Type B pancreatic cell (in vitro differentiated cells): ENCODE results near the gene TUBGCP3. TPM values are rescaled to one million over a fixed set of nuclear protein-coding genes. Genes with fewer than 3 reads are reported as not detected.

Source experiments
- DNase-seq: peaks from one replicate; pipeline ENCODE4 v3.0.0; 2021; ENCODE audit warnings: mixed read lengths; ENCODE audit not compliant: unreplicated experiment; ENCODE audit errors: extremely low spot score
- H3K27ac Mint-ChIP-seq: 2 replicates; pipeline ENCODE4 v1.8.0; 2021; ENCODE audit warnings: mild to moderate bottlenecking, mixed read lengths
- H3K27me3 Mint-ChIP-seq: 2 replicates; pipeline ENCODE4 v1.8.0; 2021; ENCODE audit warnings: mixed read lengths
- H3K36me3 Mint-ChIP-seq: 2 replicates; pipeline ENCODE4 v1.8.0; 2021; ENCODE audit warnings: mixed read lengths
- H3K4me1 Mint-ChIP-seq: one replicate; pipeline ENCODE4 v1.8.0; 2021; ENCODE audit warnings: mixed read lengths; ENCODE audit not compliant: unreplicated experiment
- H3K4me3 Mint-ChIP-seq: 2 replicates; pipeline ENCODE4 v1.8.0; 2021; ENCODE audit warnings: mild to moderate bottlenecking, mixed read lengths
- H3K9me3 Mint-ChIP-seq: 2 replicates; pipeline ENCODE4 v1.8.0; 2021; ENCODE audit warnings: mixed read lengths
- total RNA-seq: library from RNA; stranded (reverse); gene quantifications from 2 replicates; pipeline ENCODE4 v1.2.1, GENCODE V29; 2021; ENCODE audit warnings: low replicate concordance
- TF ChIP-seq, protein P1 (sequence below): fragments of 200-600 bp; sonication (generic); conservative IDR thresholded peaks from 2 replicates; pipeline ENCODE4 v1.5.0; 2021; ENCODE audit warnings: antibody characterized with exemption, mild to moderate bottlenecking

TUBGCP3 gene
- total RNA-seq, 1 donor from 2014 or later: 34.0 TPM

DNA sequence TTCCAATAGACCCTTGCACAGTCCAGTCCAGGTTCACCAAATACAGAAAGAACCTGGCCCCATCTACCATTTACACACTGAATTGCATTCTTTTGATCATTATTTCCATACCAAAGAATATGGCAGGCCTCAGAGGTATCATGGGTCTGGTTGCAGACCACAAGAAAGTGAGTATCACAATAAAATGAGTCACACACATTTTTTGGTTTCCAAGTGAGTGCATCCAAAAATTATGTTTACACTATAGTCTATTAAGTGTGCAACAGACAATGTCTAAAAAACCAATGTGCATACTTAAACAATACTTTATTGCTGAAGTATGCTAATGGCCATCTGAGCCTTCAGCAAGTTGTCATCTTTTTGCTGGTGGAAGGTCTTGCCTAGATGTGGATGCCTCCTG lies 106.5 kb downstream of the TUBGCP3 start:
- no peaks in the 10 kb centered on the region for H3K27me3 Mint-ChIP-seq
- H3K4me1 Mint-ChIP-seq: no peaks in the 10 kb centered on the region
- H3K9me3 Mint-ChIP-seq: no peaks in the 10 kb centered on the region
- H3K4me3 Mint-ChIP-seq: no peak overlapping the region
- H3K27ac Mint-ChIP-seq: no peak overlapping the region
- H3K36me3 Mint-ChIP-seq: peaks cover 13% of the 10 kb centered on the region
- TF ChIP-seq, protein P1, sequence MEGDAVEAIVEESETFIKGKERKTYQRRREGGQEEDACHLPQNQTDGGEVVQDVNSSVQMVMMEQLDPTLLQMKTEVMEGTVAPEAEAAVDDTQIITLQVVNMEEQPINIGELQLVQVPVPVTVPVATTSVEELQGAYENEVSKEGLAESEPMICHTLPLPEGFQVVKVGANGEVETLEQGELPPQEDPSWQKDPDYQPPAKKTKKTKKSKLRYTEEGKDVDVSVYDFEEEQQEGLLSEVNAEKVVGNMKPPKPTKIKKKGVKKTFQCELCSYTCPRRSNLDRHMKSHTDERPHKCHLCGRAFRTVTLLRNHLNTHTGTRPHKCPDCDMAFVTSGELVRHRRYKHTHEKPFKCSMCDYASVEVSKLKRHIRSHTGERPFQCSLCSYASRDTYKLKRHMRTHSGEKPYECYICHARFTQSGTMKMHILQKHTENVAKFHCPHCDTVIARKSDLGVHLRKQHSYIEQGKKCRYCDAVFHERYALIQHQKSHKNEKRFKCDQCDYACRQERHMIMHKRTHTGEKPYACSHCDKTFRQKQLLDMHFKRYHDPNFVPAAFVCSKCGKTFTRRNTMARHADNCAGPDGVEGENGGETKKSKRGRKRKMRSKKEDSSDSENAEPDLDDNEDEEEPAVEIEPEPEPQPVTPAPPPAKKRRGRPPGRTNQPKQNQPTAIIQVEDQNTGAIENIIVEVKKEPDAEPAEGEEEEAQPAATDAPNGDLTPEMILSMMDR: no peak
- DNase-seq: no peak

DNA sequence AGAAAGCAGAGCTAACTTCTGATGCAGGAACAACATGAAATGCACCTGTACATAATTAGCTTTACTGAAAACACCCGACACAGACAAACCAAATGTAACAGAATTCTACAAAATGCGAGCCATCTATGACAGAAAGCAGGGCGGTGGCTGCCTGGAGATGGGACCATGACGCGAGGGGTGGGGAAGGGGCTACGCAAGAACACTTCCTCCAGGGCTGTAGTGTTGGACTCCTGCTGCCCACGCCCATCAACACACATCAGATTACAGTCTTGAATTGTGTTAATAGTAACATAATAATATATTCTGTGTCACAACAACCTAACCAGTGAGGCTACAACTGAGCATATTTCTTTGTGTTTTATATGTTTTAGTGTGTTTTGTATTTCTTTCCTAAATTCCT lies 108.6 kb downstream of the TUBGCP3 start:
- TF ChIP-seq, protein P1: no peak
- no peak for DNase-seq
- H3K27me3 Mint-ChIP-seq: no peaks in the 10 kb centered on the region
- no peaks in the 10 kb centered on the region for H3K4me1 Mint-ChIP-seq
- no peak overlapping the region for H3K27ac Mint-ChIP-seq
- no peaks in the 10 kb centered on the region for H3K9me3 Mint-ChIP-seq
- H3K36me3 Mint-ChIP-seq: peaks cover 9% of the 10 kb centered on the region
- no peak overlapping the region for H3K4me3 Mint-ChIP-seq

DNA sequence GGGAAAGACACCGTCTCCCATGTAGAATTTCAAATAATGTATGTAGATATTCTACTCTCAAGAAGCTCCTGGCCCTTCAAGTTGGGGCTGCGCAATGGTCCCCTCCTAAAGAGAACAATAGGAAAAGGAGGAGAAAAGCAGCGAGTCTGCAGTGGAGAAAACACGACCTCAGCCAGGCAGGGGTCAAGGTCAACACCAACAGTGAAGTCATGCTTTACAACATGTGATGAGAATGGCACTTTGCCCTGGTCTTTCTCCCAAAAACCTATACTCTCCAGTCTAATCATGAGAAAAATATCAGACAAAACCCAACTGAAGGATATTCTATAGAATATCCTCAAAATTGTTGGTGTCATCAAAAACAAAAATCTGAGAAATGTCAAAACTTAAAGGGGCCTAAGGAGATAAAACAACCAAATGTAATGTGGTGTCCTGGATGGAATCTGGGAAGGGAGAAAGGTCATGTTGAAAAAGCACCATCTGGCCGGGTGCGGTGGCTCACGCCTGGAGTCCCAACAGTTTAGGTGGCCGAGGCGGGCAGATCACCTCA lies 110.8 kb downstream of the TUBGCP3 start:
- H3K4me3 Mint-ChIP-seq: no peak overlapping the region
- peaks cover 3% of the 10 kb centered on the region for H3K36me3 Mint-ChIP-seq
- no peak for DNase-seq
- H3K9me3 Mint-ChIP-seq: no peaks in the 10 kb centered on the region
- TF ChIP-seq, protein P1: no peak
- H3K4me1 Mint-ChIP-seq: no peaks in the 10 kb centered on the region
- no peaks in the 10 kb centered on the region for H3K27me3 Mint-ChIP-seq
- no peak overlapping the region for H3K27ac Mint-ChIP-seq

DNA sequence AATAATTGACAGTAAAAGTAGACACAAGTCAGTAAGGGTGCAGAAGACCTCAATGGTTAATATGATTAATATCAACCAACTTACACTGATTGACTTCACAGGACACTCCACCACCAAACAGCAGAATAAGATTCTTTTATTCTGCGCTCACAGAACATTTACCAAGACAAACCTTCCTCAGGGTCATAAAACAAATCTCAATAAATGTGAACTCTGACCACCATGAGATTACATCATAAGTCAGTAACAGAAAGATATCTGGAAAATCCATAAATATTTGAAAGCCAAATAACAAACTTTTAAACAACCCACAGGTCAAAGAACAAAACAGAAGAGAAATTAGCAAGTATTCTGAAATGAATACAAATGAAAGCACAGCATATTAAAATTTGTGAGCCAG lies 112.1 kb downstream of the TUBGCP3 start:
- Mint-ChIP-seq H3K27me3 (no peaks in the 10 kb centered on the region), H3K36me3 (no peaks in the 10 kb centered on the region), H3K4me1 (no peaks in the 10 kb centered on the region), H3K27ac (no peak overlapping the region), H3K9me3 (no peaks in the 10 kb centered on the region), H3K4me3 (no peak overlapping the region)
- no peak for DNase-seq
- TF ChIP-seq, protein P1: no peak

DNA sequence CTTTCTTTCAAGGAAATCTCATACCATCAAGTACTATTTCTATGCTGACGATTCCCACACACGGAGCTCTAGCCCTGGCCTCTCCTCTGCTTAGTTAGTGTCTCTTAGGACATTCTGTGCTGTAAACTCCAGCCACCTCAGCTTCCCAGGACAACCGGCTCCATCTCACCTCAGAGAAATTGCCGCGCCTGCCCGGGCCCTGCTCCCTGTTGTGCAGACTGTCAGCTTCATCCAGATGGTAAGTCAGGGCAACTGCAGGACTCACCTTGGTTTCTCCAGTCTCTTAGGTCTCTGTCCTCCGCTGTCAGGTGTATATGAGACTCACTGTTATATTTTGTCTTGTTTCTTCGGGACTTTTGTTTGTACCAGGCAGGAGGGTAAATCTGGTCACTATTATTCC lies 113.1 kb downstream of the TUBGCP3 start:
- no peak for DNase-seq

More for the DNA sequence above, 113.1 kb downstream of the TUBGCP3 start:
- Mint-ChIP-seq H3K4me3 (no peak overlapping the region), H3K36me3 (no peaks in the 10 kb centered on the region), H3K27me3 (no peaks in the 10 kb centered on the region), H3K27ac (no peak overlapping the region), H3K4me1 (no peaks in the 10 kb centered on the region), H3K9me3 (no peaks in the 10 kb centered on the region)
- TF ChIP-seq, protein P1: no peak
